ENCODE measurements around the gene SLC29A4. TPM values are rescaled to one million over a fixed set of nuclear protein-coding genes. Genes with fewer than 3 reads are reported as not detected.
A peak's percentile ranks its signal among the peaks of the same experiment; 100 is the strongest.

SLC29A4 gene
- 3.2 TPM for total RNA-seq

- no peak for DNase-seq (ENCODE audit: low spot score in 2 of 2)
- H3K27ac ChIP-seq, result no peak within 1 kb of the TSS
- TF ChIP-seq CTCF (IDR thresholded peaks at IDR 0.05), result no peak
These were observed at the start of gene SLC29A4 for GRCh38 chr7:5282543-5283316. Gene SLC29A4 (plus strand): TSS chr7:5282943. CDS start chr7:5287817, 4,874 bp downstream.

GRCh38 chr7:5234852-5235831 is 47.6 kb upstream of the SLC29A4 start:
- no peak overlapping the region for H3K4me3 ChIP-seq
- H3K36me3 ChIP-seq, result peaks cover 19 to 29% of the 10 kb centered on the region in 2 donors
- no peaks in the 10 kb centered on the region for H3K27me3 ChIP-seq
- no peak for DNase-seq (ENCODE audit: low spot score in 2 of 2)
- H3K4me1 ChIP-seq, result no peaks in the 10 kb centered on the region
- TF ChIP-seq CTCF (IDR thresholded peaks at IDR 0.05), result no peak
- intact Hi-C loops (cut with DNase I), result no loop called here
- H3K27ac ChIP-seq, result no peak overlapping the region
- no peaks in the 10 kb centered on the region for H3K9me3 ChIP-seq

More at GRCh38 chr7:5282543-5283316, at the start of gene SLC29A4:
- Histone ChIP-seq H3K36me3 (no peaks in the 10 kb centered on the region), H3K4me1 (peaks cover 7 to 8% of the 10 kb centered on the region in 2 donors), H3K9me3 (no peaks in the 10 kb centered on the region), H3K4me3 (peak within 1 kb of the TSS; percentile 62 to 80), H3K27me3 (no peaks in the 10 kb centered on the region)
- intact Hi-C loops (cut with DNase I), result no loop called here

GRCh38 chr7:5237286-5237685 is 45.5 kb upstream of the SLC29A4 start:
- DNase-seq (ENCODE audit: low spot score in 2 of 2), result peak; percentile 56 to 76
- H3K27me3 ChIP-seq, result no peaks in the 10 kb centered on the region
- H3K27ac ChIP-seq, result no peak overlapping the region
- H3K36me3 ChIP-seq, result peaks cover 3 to 9% of the 10 kb centered on the region in 2 donors
- intact Hi-C loops (cut with DNase I), result no loop called here
- TF ChIP-seq CTCF (IDR thresholded peaks at IDR 0.05), result no peak
- H3K9me3 ChIP-seq, result no peaks in the 10 kb centered on the region
- peak overlapping the region in 1 of 2 donors; percentile 5 for H3K4me3 ChIP-seq
- H3K4me1 ChIP-seq, result peaks cover 3% of the 10 kb centered on the region in 2 donors

- H3K27ac ChIP-seq, result no peak overlapping the region
- H3K27me3 ChIP-seq, result no peaks in the 10 kb centered on the region
- H3K9me3 ChIP-seq, result no peaks in the 10 kb centered on the region
- intact Hi-C loops (cut with DNase I), result no loop called here
- peaks cover 0 to 1% of the 10 kb centered on the region in 2 donors for H3K36me3 ChIP-seq
- H3K4me1 ChIP-seq, result peaks cover 3% of the 10 kb centered on the region in 2 donors
- TF ChIP-seq CTCF (IDR thresholded peaks at IDR 0.05), result no peak
- no peak overlapping the region for H3K4me3 ChIP-seq
- no peak for DNase-seq (ENCODE audit: low spot score in 2 of 2)
These were observed 44.2 kb upstream of the SLC29A4 start for GRCh38 chr7:5238500-5238899.

GRCh38 chr7:5243261-5243660 is 39.5 kb upstream of the SLC29A4 start:
- intact Hi-C loops (cut with DNase I), result no loop called here
- Histone ChIP-seq H3K4me1 (peaks cover 3% of the 10 kb centered on the region in 2 donors), H3K36me3 (no peaks in the 10 kb centered on the region), H3K27ac (no peak overlapping the region), H3K27me3 (no peaks in the 10 kb centered on the region), H3K9me3 (no peaks in the 10 kb centered on the region), H3K4me3 (no peak overlapping the region)
- no peak for DNase-seq (ENCODE audit: low spot score in 2 of 2)
- TF ChIP-seq CTCF (IDR thresholded peaks at IDR 0.05), result no peak

Data from ascending aorta (tissue), 2 donors.